Ectodermal cell (in vitro differentiated cells): ENCODE data around the gene TCL1B.

Experiments
- H3K27ac ChIP-seq: 2 replicates; pipeline ENCODE4 v1.7.0; 2013; ENCODE audit warnings: mild to moderate bottlenecking, low read depth, low read length; ENCODE audit not compliant: insufficient read depth, poor library complexity, severe bottlenecking
- H3K27me3 ChIP-seq: 2 replicates; pipeline ENCODE4 v1.7.0; 2013; ENCODE audit warnings: mild to moderate bottlenecking, low read length; ENCODE audit not compliant: insufficient read depth, control insufficient read depth, poor library complexity, severe bottlenecking
- H3K36me3 ChIP-seq: one replicate; pipeline ENCODE4 v1.7.0; 2013; ENCODE audit warnings: low read length; ENCODE audit not compliant: control insufficient read depth, insufficient read depth
- H3K4me1 ChIP-seq: one replicate; pipeline ENCODE4 v1.7.0; 2013; ENCODE audit warnings: low read length; ENCODE audit not compliant: control insufficient read depth, insufficient read depth
- H3K4me3 ChIP-seq: 2 replicates; pipeline ENCODE4 v1.7.0; 2013; ENCODE audit warnings: low read depth, low read length, control low read depth; ENCODE audit not compliant: insufficient read depth
- H3K9me3 ChIP-seq: 2 replicates; pipeline ENCODE4 v1.7.0; 2013; ENCODE audit warnings: mild to moderate bottlenecking, low read length, moderate library complexity; ENCODE audit not compliant: control insufficient read depth
- WGBS, 2 experiments: methylation state at CpG; one replicate each; pipeline ENCODE4 v1.1.7; 2013; ENCODE audit warnings: missing lambda C conversion rate in 2 of 2; 5-methylcytosine and 5-hydroxymethylcytosine counted together

TCL1B gene

GRCh38 chr14:95666450-95666849, 19.8 kb upstream of the TCL1B start:
- no peak overlapping the region for H3K27ac ChIP-seq
- no peaks in the 10 kb centered on the region for H3K36me3 ChIP-seq
- no peaks in the 10 kb centered on the region for H3K27me3 ChIP-seq
- 91 to 93% methylated on average over 5 of the region's 5 CpGs for WGBS, 2 experiments
- peaks cover 8% of the 10 kb centered on the region for H3K4me1 ChIP-seq
- no peak overlapping the region for H3K4me3 ChIP-seq
- no peaks in the 10 kb centered on the region for H3K9me3 ChIP-seq

DNA sequence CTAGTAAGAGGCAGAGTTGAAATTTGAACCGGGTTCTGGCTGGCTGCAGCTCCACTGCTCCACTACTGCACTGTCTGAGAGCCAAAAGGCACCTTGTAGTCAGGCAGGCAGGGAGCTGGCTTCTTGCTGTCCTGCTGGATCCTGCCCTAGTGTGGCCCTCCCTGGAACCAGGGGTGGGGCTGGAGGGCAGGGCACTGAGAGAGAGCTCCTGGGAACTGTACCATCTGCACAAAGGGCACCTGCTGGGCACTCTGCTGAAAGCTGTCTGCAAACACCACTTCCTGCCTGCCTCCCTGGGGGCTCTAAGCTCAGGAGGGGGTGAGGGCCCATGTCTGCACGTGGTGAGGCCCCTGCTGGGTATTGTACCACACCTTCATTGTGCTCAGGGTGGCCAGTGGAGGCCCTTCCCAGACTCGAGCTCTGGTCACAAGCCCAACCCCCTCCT, 19.0 kb upstream of the TCL1B start:
- Histone ChIP-seq H3K36me3 (no peaks in the 10 kb centered on the region), H3K27me3 (no peaks in the 10 kb centered on the region), H3K4me1 (peaks cover 8% of the 10 kb centered on the region), H3K27ac (no peak overlapping the region), H3K9me3 (no peaks in the 10 kb centered on the region), H3K4me3 (no peak overlapping the region)
- WGBS, 2 experiments, result 21 to 28% methylated on average over 3 of the region's 3 CpGs

DNA sequence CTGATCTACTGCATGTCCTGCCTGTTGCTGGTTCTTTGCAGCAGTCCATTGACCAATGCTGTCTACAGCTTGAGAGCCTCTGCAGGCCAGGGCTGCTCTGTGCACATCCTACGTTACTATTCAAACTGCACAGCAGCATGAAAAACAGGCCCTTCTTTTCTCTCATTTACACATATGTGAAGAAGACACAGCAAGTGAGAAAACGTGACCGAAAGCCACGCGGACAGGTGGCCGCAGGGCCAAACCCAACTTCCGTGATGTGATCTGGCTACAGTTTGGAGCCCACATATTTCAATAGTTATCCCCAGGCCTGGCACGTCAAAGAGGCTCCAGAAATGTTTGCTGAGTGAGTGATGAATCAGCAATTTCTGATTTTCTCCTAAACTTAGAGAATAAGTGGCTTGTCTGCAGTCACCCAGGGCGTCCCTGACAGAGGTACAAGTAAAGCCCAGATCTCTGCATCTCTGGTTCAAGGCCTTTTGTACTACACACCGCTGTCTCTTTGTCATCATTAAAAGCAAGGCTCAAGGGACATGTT, 17.9 kb upstream of the TCL1B start:
- H3K4me3 ChIP-seq, result no peak overlapping the region
- H3K27me3 ChIP-seq, result no peaks in the 10 kb centered on the region
- H3K27ac ChIP-seq, result no peak overlapping the region
- peaks cover 8% of the 10 kb centered on the region for H3K4me1 ChIP-seq
- 93 to 94% methylated on average over 10 of the region's 10 CpGs for WGBS, 2 experiments
- no peaks in the 10 kb centered on the region for H3K36me3 ChIP-seq
- H3K9me3 ChIP-seq, result no peaks in the 10 kb centered on the region

DNA sequence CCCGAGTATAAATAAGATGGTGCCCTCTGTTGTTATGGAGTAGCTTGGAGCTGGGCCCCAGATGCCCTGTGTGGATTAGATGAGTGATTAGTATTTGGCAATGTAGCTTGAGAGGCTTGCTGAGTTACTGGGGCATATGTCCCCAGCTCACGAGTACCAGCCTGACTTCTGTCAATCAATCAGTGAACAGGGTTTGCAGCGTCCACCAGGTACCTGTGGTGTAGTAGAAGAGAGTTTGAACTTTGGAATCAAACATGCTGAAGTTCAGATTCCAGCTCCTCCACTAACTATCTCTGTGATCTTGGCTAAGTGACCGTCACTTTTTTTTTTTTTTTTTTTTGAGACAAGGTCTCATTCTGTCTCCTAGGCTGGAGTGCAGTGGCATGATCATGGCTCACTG, 11.6 kb upstream of the TCL1B start:
- H3K4me1 ChIP-seq, result peaks cover 8% of the 10 kb centered on the region
- no peaks in the 10 kb centered on the region for H3K36me3 ChIP-seq
- H3K4me3 ChIP-seq, result no peak overlapping the region
- 86 to 94% methylated on average over 4 of the region's 4 CpGs for WGBS, 2 experiments
- peaks cover 2% of the 10 kb centered on the region for H3K9me3 ChIP-seq
- H3K27ac ChIP-seq, result no peak overlapping the region
- H3K27me3 ChIP-seq, result no peaks in the 10 kb centered on the region

- H3K4me1 ChIP-seq, result peaks cover 11% of the 10 kb centered on the region
- no peak overlapping the region for H3K27ac ChIP-seq
- H3K4me3 ChIP-seq, result no peak overlapping the region
- WGBS, 2 experiments, result 29 to 39% methylated on average over 4 of the region's 4 CpGs
- H3K27me3 ChIP-seq, result no peaks in the 10 kb centered on the region
- peaks cover 2% of the 10 kb centered on the region for H3K9me3 ChIP-seq
- H3K36me3 ChIP-seq, result no peaks in the 10 kb centered on the region
Observed at GRCh38 chr14:95675486-95675885, 10.7 kb upstream of the TCL1B start.

DNA sequence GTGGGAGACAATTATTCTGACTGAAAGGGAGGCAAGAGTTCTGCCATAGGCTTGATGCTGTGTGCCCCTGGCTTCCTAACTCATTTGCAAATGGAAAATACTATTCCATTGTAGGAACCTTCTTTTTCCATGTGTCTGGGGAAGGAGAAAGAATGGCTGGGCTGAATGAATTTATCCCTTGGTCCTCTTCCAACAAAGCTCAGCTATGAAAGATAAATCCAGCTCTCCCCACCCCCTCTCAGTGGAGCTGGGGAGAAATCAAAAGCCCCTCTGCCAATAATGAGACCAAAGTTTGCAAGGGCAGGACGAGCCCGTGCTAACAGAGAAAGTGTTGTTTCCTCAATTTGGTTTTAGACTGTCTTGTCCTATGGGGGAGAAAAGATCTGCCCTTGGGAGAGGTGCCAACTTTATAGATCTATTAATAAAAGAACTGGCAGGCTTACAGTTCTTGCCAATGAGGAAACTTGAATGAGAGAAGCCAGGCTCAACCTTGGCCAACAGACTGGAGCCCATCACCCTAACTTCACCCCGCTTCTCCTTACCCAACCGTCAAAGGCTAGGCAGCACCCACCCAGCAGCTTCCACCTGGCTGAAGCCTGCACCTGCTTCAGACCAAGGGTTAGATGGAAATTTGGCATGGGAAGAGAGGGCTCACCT, 8.9 kb upstream of the TCL1B start:
- WGBS, 2 experiments, result 93 to 94% methylated on average over 4 of the region's 4 CpGs
- Histone ChIP-seq H3K27ac (no peak overlapping the region), H3K36me3 (no peaks in the 10 kb centered on the region), H3K4me1 (peaks cover 12% of the 10 kb centered on the region), H3K9me3 (peaks cover 2% of the 10 kb centered on the region), H3K27me3 (no peaks in the 10 kb centered on the region), H3K4me3 (no peak overlapping the region)

DNA sequence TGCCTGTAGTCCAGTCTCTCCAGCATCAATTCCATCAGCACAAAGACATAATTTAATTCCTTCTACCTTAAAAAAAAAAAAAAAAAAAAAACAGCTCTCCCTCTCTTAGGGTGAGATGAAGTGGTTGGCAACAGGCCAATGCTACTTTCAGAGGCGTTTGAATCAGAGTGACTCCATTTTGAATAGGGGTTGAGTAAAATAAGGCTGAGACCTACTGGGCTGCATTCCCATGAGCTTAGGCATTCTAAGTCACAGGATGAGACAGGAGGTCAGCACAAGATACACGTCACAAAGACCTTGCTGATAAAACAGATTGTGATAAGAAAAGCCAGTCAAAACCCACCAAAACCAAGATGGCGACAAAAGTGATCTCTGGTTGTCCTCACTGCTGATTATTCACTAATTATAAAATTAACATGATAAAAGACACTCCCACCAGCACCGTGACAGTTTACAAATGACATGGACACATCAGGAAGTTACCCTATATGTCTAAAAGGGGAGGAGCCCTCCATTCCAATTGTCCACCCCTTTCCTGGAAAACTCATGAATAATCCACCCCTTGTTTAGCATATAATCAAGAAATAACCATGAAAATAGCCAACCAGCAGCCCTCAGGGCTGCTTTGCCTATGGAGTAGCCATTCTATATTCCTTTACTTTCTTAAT, 6.9 kb upstream of the TCL1B start:
- H3K4me3 ChIP-seq, result no peak overlapping the region
- H3K9me3 ChIP-seq, result peaks cover 2% of the 10 kb centered on the region
- peaks cover 12% of the 10 kb centered on the region for H3K4me1 ChIP-seq
- H3K27ac ChIP-seq, result no peak overlapping the region
- WGBS, 2 experiments, result 91 to 95% methylated on average over 4 of the region's 4 CpGs
- H3K27me3 ChIP-seq, result no peaks in the 10 kb centered on the region
- no peaks in the 10 kb centered on the region for H3K36me3 ChIP-seq

DNA sequence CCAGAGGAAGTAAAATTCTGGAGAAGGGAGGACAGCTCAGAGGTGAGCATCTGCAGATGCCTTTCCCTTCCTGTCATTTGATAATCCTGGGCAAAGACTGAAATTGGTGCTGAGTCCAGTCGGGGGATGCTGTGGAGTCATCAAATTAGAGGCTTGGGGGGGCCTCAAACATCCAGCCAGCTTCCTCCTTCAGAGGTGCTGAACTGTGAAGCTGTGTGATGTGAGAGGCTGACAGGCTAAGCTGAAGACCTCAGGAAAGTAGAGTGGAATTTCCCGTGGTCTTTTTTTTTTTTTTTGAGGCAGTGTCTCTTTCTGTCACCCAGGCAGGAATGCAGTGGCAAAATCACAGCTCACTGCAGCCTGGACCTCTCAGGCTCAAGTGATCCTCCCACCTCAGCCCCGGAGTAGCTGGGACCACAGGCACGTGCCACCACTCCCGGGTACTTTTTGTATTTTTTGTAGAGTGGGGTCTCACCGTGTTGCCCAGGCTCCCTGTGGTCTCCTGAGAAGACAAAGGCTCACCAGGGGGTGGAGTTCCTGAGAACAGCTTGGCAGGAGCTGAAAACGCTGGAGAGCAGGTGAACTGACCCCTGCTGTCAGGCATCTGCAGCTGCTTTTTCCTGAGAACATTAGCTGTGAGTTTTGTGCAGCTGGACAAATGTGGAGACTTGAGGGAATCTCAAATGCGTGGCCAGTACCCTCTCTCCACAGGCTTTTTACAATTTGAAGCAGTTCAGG, 6.1 kb upstream of the TCL1B start:
- peaks cover 9% of the 10 kb centered on the region for H3K4me1 ChIP-seq
- no peak overlapping the region for H3K27ac ChIP-seq
- no peak overlapping the region for H3K4me3 ChIP-seq
- H3K27me3 ChIP-seq, result no peaks in the 10 kb centered on the region
- WGBS, 2 experiments, result 18% methylated on average over 8 of the region's 8 CpGs
- H3K9me3 ChIP-seq, result peaks cover 2% of the 10 kb centered on the region
- no peaks in the 10 kb centered on the region for H3K36me3 ChIP-seq

DNA sequence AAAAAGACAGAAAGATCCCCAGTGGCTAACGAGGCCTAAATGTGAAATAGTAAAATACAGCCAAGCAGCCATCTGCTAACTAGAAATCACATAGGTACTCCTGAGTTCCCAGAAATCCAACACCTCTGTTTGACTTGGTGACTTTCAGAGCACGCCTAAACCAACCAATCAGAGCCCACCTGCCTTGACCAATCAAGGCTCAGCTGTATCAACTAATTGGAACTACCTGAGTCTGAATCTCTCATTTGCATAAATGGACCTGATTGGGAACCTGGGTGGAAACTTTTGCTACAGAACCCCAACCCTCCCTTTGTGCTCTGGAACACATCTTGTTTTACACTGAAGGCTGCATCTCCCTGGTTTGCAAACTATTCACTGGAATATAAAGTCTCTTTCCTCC, 5.1 kb upstream of the TCL1B start:
- Histone ChIP-seq H3K9me3 (peaks cover 2% of the 10 kb centered on the region), H3K4me1 (peaks cover 4% of the 10 kb centered on the region), H3K36me3 (no peaks in the 10 kb centered on the region), H3K27me3 (no peaks in the 10 kb centered on the region), H3K27ac (no peak overlapping the region), H3K4me3 (no peak overlapping the region)
- WGBS, 2 experiments, result 95 to 97% methylated on average over 2 of the region's 2 CpGs

GRCh38 chr14:95683793-95684192, 2.4 kb upstream of the TCL1B start:
- Histone ChIP-seq H3K4me1 (peaks cover 4% of the 10 kb centered on the region), H3K9me3 (peaks cover 2% of the 10 kb centered on the region), H3K36me3 (no peaks in the 10 kb centered on the region), H3K27me3 (no peaks in the 10 kb centered on the region), H3K4me3 (no peak overlapping the region), H3K27ac (no peak overlapping the region)
- 81 to 84% methylated on average over 4 of the region's 4 CpGs for WGBS, 2 experiments
